GM19351 (cell line): Measurements from ENCODE around the gene METTL9.
A peak's percentile ranks its signal among the peaks of the same experiment; 100 is the strongest.
"Not testable (repeated sequence)": the region's sequence is repeated elsewhere in the genome, so short reads cannot be mapped to it uniquely, and the experiment has no call there.

Experiments
- ATAC-seq: cut with Tn5 transposase; IDR thresholded peaks from one replicate; pipeline ENCODE4 v1.9.1; 2021; ENCODE audit warnings: mild to moderate bottlenecking, moderate library complexity; ENCODE audit not compliant: unreplicated experiment

METTL9 gene

DNA sequence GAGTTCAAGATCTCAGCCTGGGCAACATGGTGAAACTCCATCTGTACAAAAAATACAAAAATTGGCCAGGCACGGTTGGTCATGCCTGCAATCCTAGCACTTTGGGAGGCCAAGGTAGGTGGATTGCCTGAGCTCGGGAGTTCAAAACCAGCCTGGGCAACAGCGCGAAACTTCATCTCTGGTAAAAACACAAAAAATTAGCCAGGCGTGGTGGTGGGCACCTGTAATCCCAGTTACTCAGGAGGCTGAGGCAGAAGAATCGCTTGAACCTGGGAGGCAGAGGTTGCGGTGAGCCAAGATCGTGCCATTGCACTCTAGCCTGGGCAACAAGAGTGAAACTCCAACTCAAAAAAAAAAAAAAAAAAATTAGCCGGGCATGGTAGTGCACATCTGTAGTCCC, 25.9 kb upstream of the METTL9 start:
- ATAC-seq = not testable (repeated sequence)

DNA sequence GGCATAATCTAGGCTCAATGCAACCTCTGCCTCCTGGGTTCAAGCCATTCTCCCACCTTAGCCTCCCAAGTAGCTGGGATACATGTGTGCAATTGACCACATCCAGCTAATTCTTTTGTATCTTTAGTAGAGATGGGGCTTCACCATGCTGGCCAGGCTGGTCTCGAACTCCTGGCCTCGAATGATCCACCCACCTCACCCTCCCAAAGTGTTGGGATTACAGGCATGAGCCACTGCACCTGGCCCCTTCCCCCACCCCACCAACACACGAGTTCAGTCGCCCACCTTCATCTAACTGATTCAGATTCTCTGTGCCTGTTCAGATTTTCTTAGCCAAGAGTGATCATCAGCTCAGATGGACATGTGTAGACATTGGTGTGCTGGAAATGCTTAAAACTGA, 25.0 kb upstream of the METTL9 start:
- ATAC-seq = no peak

DNA sequence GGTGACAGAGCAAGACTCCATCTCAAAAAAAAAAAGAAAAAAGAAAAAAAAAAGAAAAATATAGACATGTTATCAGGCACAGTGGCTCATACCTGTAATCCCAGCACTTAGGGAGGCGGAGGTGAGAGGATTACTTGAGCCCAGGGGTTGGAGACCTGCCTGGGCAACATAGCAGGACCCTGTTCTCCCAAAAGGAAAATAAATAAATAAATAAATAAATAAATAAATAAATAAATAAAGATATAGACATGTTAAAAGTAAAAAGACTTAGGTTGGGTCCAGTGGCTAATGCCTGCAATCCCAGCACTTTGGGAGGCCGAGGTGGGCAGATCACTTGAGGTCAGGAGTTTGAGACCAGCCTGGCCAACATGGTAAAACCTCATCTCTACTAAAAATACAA, 23.1 kb upstream of the METTL9 start:
- not testable (repeated sequence) for ATAC-seq

DNA sequence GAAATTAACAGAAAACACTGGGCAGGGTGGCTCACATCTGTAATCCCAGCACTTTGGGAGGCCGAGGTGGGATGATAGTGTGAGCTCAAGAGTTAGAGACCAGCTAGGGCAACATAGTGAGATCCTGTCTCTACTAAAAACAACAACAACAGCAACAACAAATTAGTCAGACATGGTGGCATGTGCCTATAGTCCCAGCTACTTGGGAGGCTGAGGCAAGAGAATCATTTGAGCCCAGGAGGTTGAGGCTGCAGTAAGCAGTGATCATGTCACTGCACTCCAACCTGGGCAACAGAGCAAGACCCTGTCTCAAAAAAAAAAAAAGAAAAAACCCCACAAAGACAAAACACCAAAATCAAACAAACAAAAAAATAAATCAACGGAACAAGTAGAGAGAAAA, 21.9 kb upstream of the METTL9 start:
- not testable (repeated sequence) for ATAC-seq

DNA sequence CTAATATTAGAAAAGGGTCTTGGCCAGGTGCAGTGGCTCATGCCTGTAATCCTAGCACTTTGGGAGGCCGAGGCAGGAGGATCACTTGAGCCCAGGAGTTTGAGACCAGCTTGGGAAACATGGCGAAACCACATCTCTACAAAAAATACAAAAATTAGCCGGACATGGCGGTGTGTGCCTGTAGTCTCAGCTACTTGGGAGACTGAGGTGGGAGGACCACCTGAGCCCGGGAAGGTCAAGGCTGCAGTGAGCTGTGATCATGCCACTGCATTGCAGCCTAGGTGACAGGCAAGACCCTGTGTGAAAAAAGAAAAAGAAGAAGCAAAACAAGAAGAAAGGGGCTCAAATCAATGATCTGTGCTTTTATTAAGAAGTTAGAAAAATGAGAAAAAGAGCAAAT, 21.1 kb upstream of the METTL9 start:
- ATAC-seq = not testable (repeated sequence)

DNA sequence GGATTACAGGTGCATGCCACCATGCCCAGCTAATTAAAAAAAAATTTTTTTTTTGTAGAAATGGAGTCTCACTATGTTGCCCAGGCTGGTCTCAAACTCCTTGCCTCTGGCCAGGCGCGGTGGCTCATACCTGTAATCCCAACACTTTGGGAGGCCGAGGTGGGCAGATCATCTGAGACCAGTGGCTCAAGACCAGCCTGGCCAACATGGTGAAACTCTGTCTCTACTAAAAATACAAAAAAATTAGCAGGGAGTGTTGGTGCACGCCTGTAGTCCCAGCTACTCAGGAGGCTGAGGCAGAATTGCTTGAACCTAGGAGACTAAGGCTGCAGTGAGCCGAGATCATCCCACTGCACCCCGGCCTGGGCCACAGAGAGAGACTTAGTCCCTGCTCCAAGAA, 19.2 kb upstream of the METTL9 start:
- not testable (repeated sequence) for ATAC-seq

DNA sequence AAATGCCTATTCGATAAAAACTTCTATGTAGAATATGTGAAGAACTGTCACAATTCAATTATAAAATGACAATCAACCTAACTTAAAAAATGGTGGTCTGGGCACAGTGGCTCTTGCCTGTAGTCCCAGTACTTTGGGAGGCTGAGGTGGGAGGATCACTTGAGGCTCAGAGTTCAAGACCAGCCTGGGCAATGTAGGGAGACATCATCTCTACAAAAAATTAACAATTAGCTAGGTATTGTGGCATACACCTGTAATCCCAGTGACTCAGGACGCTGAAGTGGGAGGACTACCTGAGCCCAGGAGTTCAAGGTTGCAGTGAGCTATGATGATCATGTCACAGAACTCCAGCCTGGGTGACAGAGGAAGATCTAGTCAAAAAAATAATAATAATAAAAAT, 18.6 kb upstream of the METTL9 start:
- ATAC-seq = no peak

DNA sequence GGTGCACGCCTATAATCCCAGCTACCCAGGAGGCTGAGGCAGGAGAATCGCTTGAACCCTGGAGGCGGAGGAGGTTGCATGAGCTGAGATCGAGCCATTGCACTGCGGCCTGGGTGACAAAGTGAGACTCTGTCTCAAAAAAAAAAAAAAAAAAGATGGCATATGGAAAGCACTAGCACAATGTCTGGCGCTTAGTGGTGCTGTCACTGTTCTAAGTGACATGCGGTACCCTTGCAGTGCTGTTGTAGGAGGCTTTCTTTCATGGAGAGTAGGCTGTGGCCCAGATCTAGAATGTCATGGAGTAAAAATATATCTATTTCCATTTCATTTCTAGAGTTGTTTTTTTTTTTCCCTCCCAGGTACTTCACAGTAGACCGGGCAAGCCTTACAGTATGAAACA, 14.6 kb upstream of the METTL9 start:
- no peak for ATAC-seq

DNA sequence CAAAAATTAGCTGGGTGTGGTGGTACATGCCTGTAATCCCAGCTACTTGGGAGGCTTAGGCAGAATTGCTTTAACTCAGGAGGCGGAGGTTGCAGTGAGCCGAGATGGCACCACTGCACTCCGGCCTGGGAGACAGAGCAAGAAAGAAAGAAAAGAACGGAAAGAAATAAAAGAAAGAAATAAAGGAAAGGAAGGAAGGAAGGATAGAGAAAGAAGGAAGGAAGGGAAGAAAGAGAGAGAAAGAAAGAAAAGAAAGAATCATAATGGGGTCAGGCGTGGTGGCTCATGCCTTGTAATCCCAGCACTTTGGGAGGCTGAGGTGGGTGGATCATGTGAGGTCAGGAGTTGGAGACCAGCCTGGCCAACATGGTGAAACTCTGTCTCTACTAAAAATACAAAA, 10.8 kb upstream of the METTL9 start:
- ATAC-seq = not testable (repeated sequence)

DNA sequence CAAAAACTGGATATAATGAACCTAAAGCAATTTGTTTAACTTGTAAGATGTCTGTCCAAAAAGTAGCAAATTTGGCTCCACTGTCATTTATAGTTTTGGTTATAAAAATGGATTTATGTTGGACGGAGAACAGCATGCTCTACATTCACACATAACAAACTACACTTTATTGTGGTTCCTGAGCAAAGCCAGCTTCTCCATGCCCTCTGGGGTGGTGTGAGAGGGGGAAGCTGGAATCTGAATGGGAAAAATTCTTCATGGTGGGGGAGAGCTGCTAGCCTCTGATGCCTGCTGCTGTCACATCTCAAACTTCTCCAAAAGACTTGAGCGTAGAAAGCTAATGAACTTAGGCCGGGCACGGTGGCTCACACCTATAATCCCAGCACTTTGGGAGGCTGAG, 9.8 kb upstream of the METTL9 start:
- ATAC-seq = no peak

DNA sequence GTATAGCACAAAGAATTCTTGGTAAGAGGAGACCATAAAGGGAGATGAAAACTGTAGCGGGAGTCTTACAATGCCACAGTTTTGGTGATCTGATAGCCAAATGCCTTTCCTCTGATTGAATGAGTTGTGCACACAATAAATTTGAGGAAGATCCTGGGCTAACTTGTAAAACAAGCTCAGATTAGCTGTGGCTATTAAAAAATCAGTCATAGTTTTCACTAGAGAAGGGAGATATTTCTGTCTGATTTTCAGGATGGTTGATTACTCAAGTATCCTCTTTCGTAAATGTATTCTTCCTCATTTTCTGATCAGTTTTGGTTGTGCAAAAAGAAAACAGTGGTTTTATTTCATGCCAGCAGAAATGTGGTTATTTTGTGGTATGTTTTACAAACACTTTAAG, 9.1 kb upstream of the METTL9 start:
- ATAC-seq = no peak

DNA sequence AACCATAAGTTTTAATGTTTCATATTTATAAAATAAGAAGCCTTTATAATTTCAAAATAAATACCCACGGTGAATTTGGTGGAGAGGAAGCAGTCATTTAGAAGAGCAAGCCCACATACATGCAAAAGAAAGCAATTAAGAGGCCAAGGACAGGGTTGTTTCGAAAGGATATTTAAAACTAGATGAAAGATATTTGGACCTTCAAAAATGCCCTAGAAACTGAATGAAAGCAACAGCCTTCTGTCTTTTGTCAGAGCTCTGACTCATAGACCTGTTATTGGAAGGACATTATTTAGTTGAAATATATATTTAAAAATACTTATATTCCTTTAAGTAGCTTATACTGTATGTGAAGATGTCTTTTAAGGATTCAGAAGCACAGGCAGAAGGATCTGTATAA, 8.6 kb upstream of the METTL9 start:
- no peak for ATAC-seq

DNA sequence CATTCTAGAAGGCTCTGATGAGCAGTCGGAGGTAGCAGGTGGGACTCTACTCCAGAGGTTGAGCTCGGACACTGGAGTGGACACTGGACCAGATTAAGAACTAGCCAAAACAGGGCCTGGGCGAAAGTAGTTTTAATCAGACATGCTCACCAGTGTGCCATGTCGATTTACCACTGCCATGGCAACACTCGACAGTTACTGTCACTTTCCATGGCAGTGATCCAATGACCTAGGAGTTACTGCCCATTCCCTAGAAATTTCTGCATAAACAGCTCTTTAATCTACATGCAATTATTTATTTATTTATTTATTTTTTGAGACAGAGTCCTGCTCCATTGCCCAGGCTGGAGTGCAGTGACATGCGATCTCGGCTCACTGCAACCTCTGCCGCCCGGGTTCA, 7.2 kb upstream of the METTL9 start:
- no peak for ATAC-seq

DNA sequence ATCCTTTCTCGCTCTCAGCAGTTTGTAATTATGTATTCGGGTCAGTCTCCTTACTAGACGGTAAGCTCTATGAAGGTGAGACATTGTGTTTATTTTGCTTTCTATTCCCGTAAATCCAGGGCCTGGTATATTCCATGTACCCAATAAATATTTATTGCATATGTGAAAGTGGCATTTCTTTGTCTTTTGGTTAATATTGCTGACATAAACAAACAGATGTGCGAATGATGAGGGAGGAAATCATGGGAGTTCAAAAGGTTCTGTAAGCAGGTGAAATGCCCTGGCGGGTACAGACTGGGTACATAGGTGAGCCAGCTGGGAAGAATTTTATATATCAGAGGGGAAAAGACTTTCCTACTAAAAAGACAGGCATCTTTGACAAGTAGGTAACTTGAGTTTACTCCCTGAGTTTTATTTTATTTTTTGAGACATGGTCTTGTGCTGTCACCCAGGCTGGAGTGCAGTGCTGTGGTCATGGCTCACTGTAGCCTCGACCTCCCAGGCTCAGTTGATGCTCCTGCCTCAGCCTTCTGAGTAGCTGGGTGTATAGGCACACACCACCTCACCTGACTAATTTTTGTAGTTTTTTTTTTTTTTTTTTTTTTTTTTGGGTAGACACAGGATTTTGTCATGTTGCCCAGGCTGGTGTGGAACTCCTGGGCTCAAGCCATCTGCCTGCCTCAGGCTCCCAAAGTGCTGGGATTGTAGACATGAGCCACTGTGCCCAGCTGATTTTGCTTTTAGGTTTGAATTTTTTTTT, 5.7 kb upstream of the METTL9 start:
- ATAC-seq = no peak

DNA sequence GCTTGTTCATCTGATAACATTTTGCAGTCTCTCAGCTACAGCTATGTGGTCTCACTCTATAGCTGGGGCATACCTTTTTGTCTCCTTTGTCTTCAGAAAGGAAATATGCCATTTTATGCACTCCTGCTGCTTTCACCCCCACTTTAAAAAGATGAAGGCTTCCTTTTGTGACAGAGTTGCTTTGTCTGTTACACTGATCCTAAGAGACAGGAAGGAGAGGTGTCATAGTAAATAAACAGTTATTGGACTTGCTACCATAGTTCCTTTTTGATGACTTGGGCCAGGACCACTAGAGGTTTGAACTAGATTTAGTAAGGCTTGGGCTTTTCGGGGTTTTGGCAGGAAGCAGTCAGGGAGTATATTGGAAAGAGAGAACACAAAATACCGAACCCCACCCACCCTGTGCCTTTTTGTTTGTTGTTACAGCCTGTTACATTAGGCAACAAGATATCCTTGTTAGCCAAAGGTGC, 1.8 kb upstream of the METTL9 start:
- no peak for ATAC-seq

DNA sequence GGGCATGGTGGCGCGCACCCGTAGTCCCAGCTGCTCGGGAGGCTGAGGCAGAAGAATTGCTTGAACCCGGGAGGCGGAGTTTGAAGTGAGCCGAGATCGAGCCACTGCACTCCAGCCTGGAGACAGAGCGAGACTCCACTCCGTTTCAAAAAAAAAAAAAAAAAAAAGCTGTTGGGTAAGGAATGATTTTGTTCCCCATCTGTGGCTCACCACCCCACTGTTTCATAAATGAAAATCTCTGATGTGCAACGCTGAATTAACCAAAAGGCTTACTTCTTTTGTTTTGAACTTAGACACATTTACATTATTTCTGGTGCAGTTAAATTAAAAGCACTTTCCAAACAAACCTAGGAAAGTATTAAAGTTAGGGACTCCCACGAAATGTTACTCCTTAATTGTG, 1.2 kb upstream of the METTL9 start:
- no peak for ATAC-seq

DNA sequence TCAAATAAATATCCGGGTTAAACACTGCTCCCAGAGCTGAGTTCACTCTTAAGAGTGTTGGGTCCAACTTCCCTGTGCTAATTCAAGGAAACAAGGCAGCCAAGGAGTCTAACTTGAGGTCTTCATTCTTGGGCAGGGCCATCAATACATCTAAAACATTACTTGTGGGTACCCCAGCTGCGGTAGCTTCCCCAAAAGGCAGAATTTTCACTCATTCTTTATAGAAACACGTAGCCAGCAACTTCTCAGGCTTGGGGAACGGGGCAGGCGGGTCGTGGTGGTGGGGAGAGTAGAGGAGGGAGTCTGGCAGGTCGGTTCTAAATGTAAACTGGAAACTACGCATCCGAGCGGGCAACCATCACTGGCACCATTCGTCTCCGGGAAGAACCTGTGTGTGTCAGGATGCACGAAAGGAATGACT, 666 bp upstream of the METTL9 start:
- ATAC-seq = no peak

DNA sequence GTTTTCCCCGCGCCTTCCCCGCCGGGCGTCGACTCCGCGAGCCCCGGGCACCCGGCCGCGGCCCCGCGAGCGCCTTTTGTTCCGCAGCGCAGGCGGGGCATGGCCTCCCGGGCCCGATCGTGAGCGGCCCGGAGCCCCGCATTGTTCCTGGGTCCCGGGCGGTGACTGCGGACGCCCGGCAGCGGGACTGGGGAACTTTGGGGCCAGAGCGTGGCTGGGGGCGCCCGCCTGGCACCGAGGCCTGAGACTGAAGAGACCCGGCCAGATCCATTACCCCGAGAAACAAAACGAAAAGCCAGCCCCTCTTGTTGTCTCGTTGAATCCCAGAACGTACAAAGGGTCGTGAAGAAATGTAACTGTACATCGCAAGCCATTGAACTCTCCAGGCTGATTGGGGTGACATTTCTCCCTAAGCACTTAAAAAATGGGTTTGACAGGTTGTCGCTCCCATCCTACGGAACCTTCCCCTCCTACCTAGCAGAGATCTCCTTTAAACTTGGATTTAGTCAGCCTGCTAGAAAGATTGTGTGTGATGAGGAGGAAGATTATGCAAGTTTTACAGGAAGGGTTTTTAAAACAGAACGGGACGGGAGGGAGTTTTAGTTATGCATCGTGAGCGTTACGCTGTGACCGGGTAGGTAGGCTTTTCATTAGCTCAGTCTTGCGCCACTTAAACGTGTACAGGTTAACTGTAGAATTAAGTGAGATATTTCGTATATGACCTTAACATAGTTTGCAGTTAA, 825 bp downstream of the METTL9 start:
- ATAC-seq = peak; percentile 22

DNA sequence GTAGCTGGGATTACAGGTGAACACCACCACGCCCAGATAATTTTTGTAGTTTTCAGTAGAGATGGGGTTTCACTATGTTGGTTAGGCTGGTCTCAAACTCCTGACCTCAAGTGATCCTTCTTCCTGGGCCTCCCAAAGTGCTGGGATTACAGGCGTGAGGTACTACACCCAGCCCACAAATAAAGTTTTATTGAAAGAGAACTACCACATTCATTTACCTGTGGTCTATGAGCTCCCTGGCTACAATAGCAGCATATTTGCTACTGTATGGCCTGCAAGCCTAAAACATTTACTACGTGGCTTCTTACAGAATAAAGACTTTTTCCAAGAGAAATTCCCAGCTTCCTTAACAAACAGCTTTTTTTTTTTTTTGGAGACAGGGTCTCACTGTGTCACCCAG, 3.4 kb downstream of the METTL9 start:
- no peak for ATAC-seq

DNA sequence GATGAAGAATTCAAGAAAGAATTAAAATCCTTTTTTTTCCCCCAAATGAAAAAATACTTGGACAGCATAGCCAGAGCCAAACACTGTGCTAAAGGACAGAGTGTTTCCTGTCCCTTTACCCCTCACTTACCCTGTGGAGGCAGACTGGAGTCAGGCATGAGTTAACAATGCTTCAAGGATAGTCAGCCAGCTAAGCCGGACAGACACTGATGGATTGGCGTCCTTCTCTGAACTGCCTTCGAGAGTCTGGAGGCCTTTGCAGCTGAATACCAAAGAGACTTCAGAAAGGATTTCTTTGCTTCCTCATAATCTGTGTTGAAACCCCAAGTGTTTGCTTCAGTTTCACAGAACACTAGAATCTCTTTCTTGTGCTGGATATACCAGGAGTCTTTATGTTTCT, 4.6 kb downstream of the METTL9 start:
- ATAC-seq = no peak

DNA sequence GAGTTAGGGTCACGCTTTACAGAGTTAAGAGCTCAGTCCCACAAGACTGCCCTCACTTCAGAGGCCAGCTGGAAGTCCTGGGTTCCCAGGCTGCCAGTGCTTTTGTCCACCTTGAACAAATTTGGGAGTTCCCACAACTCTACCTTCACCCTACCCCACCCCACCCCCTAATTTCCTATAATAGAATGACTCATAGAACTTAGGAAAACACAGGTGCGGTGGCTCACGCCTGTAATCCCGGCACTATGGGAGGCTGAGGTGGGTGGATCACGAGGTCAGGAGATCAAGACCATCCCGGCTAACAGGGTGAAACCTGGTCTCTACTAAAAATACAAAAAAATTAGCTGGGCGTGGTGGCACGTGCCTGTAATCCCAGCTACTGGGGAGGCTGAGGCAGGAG, 6.5 kb downstream of the METTL9 start:
- ATAC-seq = not testable (repeated sequence)

DNA sequence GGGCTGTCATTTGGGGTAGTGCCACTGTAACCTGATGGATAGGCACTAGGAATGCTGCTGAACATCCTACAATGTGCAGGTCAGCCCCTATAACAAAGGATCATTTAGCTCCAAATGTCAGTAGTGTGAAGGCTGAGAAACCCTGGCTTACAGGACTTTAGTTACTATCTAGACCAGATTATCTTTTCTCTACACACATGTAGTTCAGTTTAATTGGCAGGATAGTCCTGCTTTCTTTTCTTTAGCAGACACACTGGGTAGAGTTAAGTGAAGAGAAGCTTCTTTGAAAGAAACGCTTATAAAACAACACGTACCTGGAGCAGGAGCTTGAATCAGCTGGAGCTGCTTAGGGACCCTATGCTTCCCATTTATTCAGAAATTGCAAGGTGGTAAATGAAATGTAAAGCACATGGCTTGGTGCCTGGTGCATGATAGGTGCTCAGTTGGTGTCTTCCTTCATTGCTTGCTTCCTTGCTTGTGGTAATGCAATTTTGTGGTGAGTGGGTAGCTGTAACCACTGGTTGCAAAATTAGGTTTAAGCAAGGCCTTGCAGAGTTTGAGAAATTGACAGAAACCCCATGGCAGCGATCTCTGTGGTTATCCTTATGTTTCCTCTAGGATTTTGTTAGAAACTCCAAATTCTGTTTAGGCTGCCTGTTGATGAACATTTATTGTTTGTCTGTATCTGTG, 9.4 kb downstream of the METTL9 start:
- ATAC-seq = no peak
